K562 (cell line): ENCODE measurements around the gene RGS9. TPM values are rescaled to one million over a fixed set of nuclear protein-coding genes. Genes with fewer than 3 reads are reported as not detected.

Experiments
- ATAC-seq: fragments of 200-7000 bp; cut with Tn5 transposase; 3 replicates; pipeline ENCODE4 v1.9.1; 2020; ENCODE audit warnings: moderate library complexity
- BruUV-seq: library from RNA; stranded (reverse); fragments of 400-500 nt; replicated peaks from 2 replicates; lab custom pipeline; 2021; lab: Mats Ljungman, UMichigan
- CTCF ChIA-PET: fragments of 300-600 bp; formaldehyde crosslinking; extraction: SDS; loops from one replicate; lab custom pipeline; 2021; ENCODE audit warnings: low intra/inter-chr PET ratio; lab: Yijun Ruan, JAX
- POLR2A ChIA-PET: fragments of 300-600, 350-650 bp; sonication (Branson Sonifier 250); formaldehyde crosslinking; extraction: SDS; loops from one replicate; lab custom pipeline; 2021; ENCODE audit warnings: antibody characterized with exemption, inconsistent platforms; lab: Yijun Ruan, JAX
- DNase-seq, 4 experiments: peaks; one replicate each; pipeline versions ENCODE4 v3.0.0 to v3.0.0-alpha.2; 2011 to 2018; ENCODE audit warnings: low spot score in 3 of 4, mixed read lengths in 3 of 4; ENCODE audit errors: extremely low read depth in 1 of 4
- FAIRE-seq: peaks from 2 replicates; lab custom pipeline; 2011; peaks lifted over from hg19 to GRCh38; lab: Jason Lieb, UNC
- H2AFZ ChIP-seq: 2 replicates; pipeline ENCODE4 v1.6.0; 2011; ENCODE audit warnings: low read depth, low read length, control low read depth, inconsistent platforms
- H3K27ac ChIP-seq: fragments of 200-600 bp; 3 replicates; pipeline ENCODE4 v1.8.0; 2011; ENCODE audit warnings: low read depth, mild to moderate bottlenecking, control low read depth, inconsistent platforms, low read length, moderate library complexity, mixed read lengths; ENCODE audit errors: extremely low read depth
- H3K27me3 ChIP-seq, 2 experiments: fragments of 300-600 bp in 1 of 2; 2 replicates in 1 of 2; 3 replicates in 1 of 2; pipeline versions ENCODE4 v1.6.0 to v1.8.0; 2011; ENCODE audit warnings: inconsistent platforms in 2 of 2, low read length in 2 of 2, mild to moderate bottlenecking in 1 of 2, mixed read lengths in 1 of 2, moderate library complexity in 1 of 2; ENCODE audit not compliant: control insufficient read depth in 2 of 2, insufficient read depth in 2 of 2
- H3K36me3 ChIP-seq: fragments of 300-600 bp; 3 replicates; pipeline ENCODE4 v1.8.0; 2011; ENCODE audit warnings: mild to moderate bottlenecking, low read length, inconsistent platforms; ENCODE audit not compliant: control insufficient read depth, insufficient read depth
- H3K4me1 ChIP-seq, 2 experiments: fragments of 200-600 bp in 1 of 2; replicated peaks in 1 of 2; 2 replicates in 1 of 2; 3 replicates in 1 of 2; pipeline versions ENCODE4 v1.5.1 to v1.8.0; 2011; ENCODE audit warnings: inconsistent platforms in 2 of 2, low read length in 2 of 2, mild to moderate bottlenecking in 1 of 2, mixed read lengths in 1 of 2, moderate library complexity in 1 of 2; ENCODE audit not compliant: control insufficient read depth in 2 of 2, insufficient read depth in 2 of 2
- H3K4me2 ChIP-seq: 2 replicates; pipeline ENCODE4 v1.6.1; 2011; ENCODE audit warnings: low read length, control low read depth, inconsistent platforms, mixed read lengths; ENCODE audit not compliant: insufficient read depth
- H3K4me3 ChIP-seq: fragments of 200-600 bp; sonication (generic), shearing (Covaris generic); 2 replicates; pipeline ENCODE4 v1.5.1; 2016; ENCODE audit warnings: control low read depth, inconsistent platforms
- H3K79me2 ChIP-seq: fragments of 200-600 bp; 3 replicates; pipeline ENCODE4 v1.8.0; 2011; ENCODE audit warnings: low read length, inconsistent platforms; ENCODE audit not compliant: control insufficient read depth, insufficient read depth
- H3K9ac ChIP-seq, 2 experiments: 2 replicates each; pipeline versions ENCODE4 v1.6.0 to v1.6.1; 2011; ENCODE audit warnings: low read depth in 2 of 2, low read length in 2 of 2, control low read depth in 1 of 2, inconsistent platforms in 1 of 2, mild to moderate bottlenecking in 1 of 2, mixed read lengths in 1 of 2; ENCODE audit not compliant: insufficient read depth in 1 of 2
- H3K9me1 ChIP-seq: one replicate; pipeline ENCODE4 v1.6.0; 2011; ENCODE audit warnings: inconsistent platforms, mild to moderate bottlenecking, low read length, moderate library complexity; ENCODE audit not compliant: control insufficient read depth, insufficient read depth
- H3K9me3 ChIP-seq: replicated peaks from 2 replicates; pipeline ENCODE4 v1.5.1; 2011; ENCODE audit warnings: low read depth, low read length, inconsistent platforms; ENCODE audit not compliant: control insufficient read depth, insufficient read depth
- H4K20me1 ChIP-seq: replicated peaks from 2 replicates; pipeline ENCODE4 v1.6.1; 2011; ENCODE audit warnings: low read length, inconsistent platforms, mixed read lengths; ENCODE audit not compliant: control insufficient read depth, insufficient read depth
- BCLAF1 ChIP-seq, 2 experiments: fragments of 450-650 bp in 1 of 2; IDR thresholded peaks; 2 replicates each; pipeline ENCODE4 v1.6.1; 2011 to 2017; ENCODE audit warnings: low read depth in 2 of 2, antibody characterized with exemption in 1 of 2, borderline replicate concordance in 1 of 2, low read length in 1 of 2, mild to moderate bottlenecking in 1 of 2, mixed read lengths in 1 of 2; ENCODE audit not compliant: control insufficient read depth in 1 of 2
- FOXP1 ChIP-seq: sonication (generic); formaldehyde crosslinking; IDR thresholded peaks from 2 replicates; pipeline ENCODE4 v1.8.0; 2022; ENCODE audit warnings: mild to moderate bottlenecking, missing genetic modification reagents
- GMEB1 ChIP-seq: fragments of 250-450 bp; sonication (Bioruptor Pico); IDR thresholded peaks from 2 replicates; pipeline ENCODE4 v1.4.0; 2020; ENCODE audit warnings: mild to moderate bottlenecking
- NFRKB ChIP-seq: fragments of 450-650 bp; IDR thresholded peaks from 2 replicates; pipeline ENCODE4 v1.6.1; 2016; ENCODE audit warnings: low read depth
- RBBP5 ChIP-seq: fragments of 200-600 bp; sonication (generic); IDR thresholded peaks from 2 replicates; pipeline ENCODE4 v1.6.1; 2012; ENCODE audit warnings: borderline replicate concordance, mild to moderate bottlenecking, low read length, control low read depth, inconsistent platforms; ENCODE audit not compliant: insufficient read depth, poor library complexity, severe bottlenecking
- TCF7L2 ChIP-seq: fragments of 150-350 bp; IDR thresholded peaks from 2 replicates; pipeline ENCODE4 v1.6.1; 2016; ENCODE audit warnings: low read depth, mild to moderate bottlenecking, low read length, moderate library complexity
- ZNF354B ChIP-seq: fragments of 250-450 bp; sonication (Bioruptor Pico); IDR thresholded peaks from 2 replicates; pipeline ENCODE4 v1.4.0; 2020
- ZNF77 ChIP-seq: fragments of 250-450 bp; sonication (Bioruptor Pico); IDR thresholded peaks from 2 replicates; pipeline ENCODE4 v1.5.0; 2020
- WGBS: fragments of 100-300 bp; shearing (Covaris generic); methylation state at CpG from one replicate; pipeline ENCODE4 v1.1.6; 2016; ENCODE audit warnings: low coverage, mixed read lengths; ENCODE audit not compliant: insufficient coverage; ENCODE audit errors: missing lambda C conversion rate; 5-methylcytosine and 5-hydroxymethylcytosine counted together
- in situ Hi-C: fragments of 300-500 bp; cut with MboI; formaldehyde crosslinking; loops from 4 replicates; pipeline ENCODE4 v1.15.0; 2018; ENCODE audit warnings: inconsistent platforms, mixed read lengths
- intact Hi-C: fragments of 100-400 bp; cut with micrococcal nuclease; formaldehyde crosslinking; loops from 2 replicates; pipeline ENCODE4 v1.14.2; 2022
- polyA plus RNA-seq, 8 experiments: library from polyadenylated mRNA; depleted of rRNA in 4 of 8; stranded (reverse) in 5 of 8; unstranded in 3 of 8; fragments of >200 nt; fragmentation: Nextera tagmentation in 2 of 8; fragmentation: Illumina TruSeq in 1 of 8; extraction: Ambion mirVana in 2 of 8; extraction: Trizol in 1 of 8; gene quantifications; 2 replicates each; pipeline versions ENCODE4 v1.2.1 to v1.2.3, GENCODE V29; 2011 to 2014; ENCODE audit warnings: inconsistent platforms in 1 of 8, missing spikeins in 1 of 8
- small RNA-seq: library from RNA; depleted of rRNA; stranded (forward); fragments of <200 nt; gene quantifications from one replicate; pipeline ENCODE3, GENCODE V24; 2014
- total RNA-seq, 7 experiments: library from RNA; depleted of rRNA in 6 of 7; stranded (reverse); fragments of >200 nt in 6 of 7; fragmentation: Illumina TruSeq in 2 of 7; extraction: Trizol in 2 of 7; gene quantifications; 2 replicates each; pipeline versions ENCODE4 v1.2.1 to v1.2.3, GENCODE V29; 2011 to 2021; ENCODE audit warnings: low replicate concordance in 1 of 7

The RGS9 gene
- total and polyA plus RNA-seq, 9 of the 15 experiments (the other 6 are each of a cell fraction or from before 2014, with no cell fraction given), result 0.18 to 1.4 (median 0.55) TPM

GRCh38 chr17:65271296-65271695, 134.1 kb downstream of the RGS9 start:
- H3K4me2 ChIP-seq, result no peak overlapping the region
- DNase-seq (no peak), ATAC-seq (no peak), FAIRE-seq (no peak)
- no peaks in the 10 kb centered on the region for H3K4me1 ChIP-seq
- no peak overlapping the region for H3K27ac ChIP-seq
- no peak overlapping the region for H3K9ac ChIP-seq
- H3K79me2 ChIP-seq, result no peaks in the 10 kb centered on the region
- TF ChIP-seq FOXP1 (CRISPR knock-in tag), result no peak
- no peak for TF ChIP-seq RBBP5
- TF ChIP-seq ZNF354B (CRISPR knock-in tag), result no peak
- no peak for TF ChIP-seq TCF7L2
- no peak for TF ChIP-seq GMEB1 (CRISPR knock-in tag)
- TF ChIP-seq NFRKB, result no peak
- no peak for TF ChIP-seq BCLAF1 (IDR thresholded peaks at IDR 0.05; ENCODE audit: borderline replicate concordance in 1 of 2, control insufficient read depth in 1 of 2, low read depth in 2 of 2, low read length in 1 of 2)
- TF ChIP-seq ZNF77 (CRISPR knock-in tag), result no peak
- POLR2A ChIA-PET, result interaction anchor here (0.6 kb wide), 1 partner anchor 316 kb away, joined by 3 read pairs; no protein-coding TSS in a partner anchor
- no peaks in the 10 kb centered on the region for H3K9me3 ChIP-seq
- no TSS peak for BruUV-seq
- CTCF ChIA-PET, result no interaction called here
- intact Hi-C loops, result no loop called here
- H3K36me3 ChIP-seq, result no peaks in the 10 kb centered on the region
- H3K27me3 ChIP-seq, result peaks cover 3 to 23% of the 10 kb centered on the region in 2 experiments; a peak in 3 of 5 replicates
- H2AFZ ChIP-seq, result no peak overlapping the region
- in situ Hi-C loops, result no loop called here
- no peaks in the 10 kb centered on the region for H3K9me1 ChIP-seq
- WGBS, result 0% methylated on average over 4 of the region's 4 CpGs
- H4K20me1 ChIP-seq, result no peaks in the 10 kb centered on the region
- H3K4me3 ChIP-seq, result no peak overlapping the region

Small RNA genes within 50 kb of the gene (small RNA-seq; reads per million reads assigned to genes)
- gene AC060771.1, result not detected

Other genes with a start within 250 kb of the RGS9 start
- 2.4 and 2.7 TPM in 2 replicates for gene LRRC37A3, start 217.9 kb upstream of the RGS9 start, total RNA-seq (2014; rRNA removed)
- 3.7 and 4.3 TPM in 2 replicates for gene LRRC37A3, start 217.9 kb upstream of the RGS9 start, total RNA-seq (2014; rRNA removed; fragmentation: Illumina TruSeq; extraction: Trizol)
- 4.6 and 5.4 TPM in 2 replicates for gene LRRC37A3, start 217.9 kb upstream of the RGS9 start, total RNA-seq (2015; rRNA removed; fragmentation: Illumina TruSeq; extraction: Trizol)
- 3.6 and 5.9 TPM in 2 replicates for gene LRRC37A3, start 217.9 kb upstream of the RGS9 start, total RNA-seq (2021)
- gene LRRC37A3, start 217.9 kb upstream of the RGS9 start, polyA plus RNA-seq (2011; rRNA removed), result 1.9 and 2.2 TPM in 2 replicates
- gene LRRC37A3, start 217.9 kb upstream of the RGS9 start, polyA plus RNA-seq (2014; fragmentation: Illumina TruSeq; extraction: Trizol), result 1.1 and 1.5 TPM in 2 replicates
- under 1 TPM; 0.14 to 0.66 TPM for gene LRRC37A3, start 217.9 kb upstream of the RGS9 start, polyA plus RNA-seq (2014; fragmentation: Nextera tagmentation; extraction: Ambion mirVana)
- gene LRRC37A3, start 217.9 kb upstream of the RGS9 start, polyA plus RNA-seq (2014; rRNA removed), result 2.0 and 4.2 TPM in 2 replicates
- gene GNA13, start 80.6 kb upstream of the RGS9 start, total RNA-seq (2014; rRNA removed), result 20.5 and 22.2 TPM in 2 replicates
- gene GNA13, start 80.6 kb upstream of the RGS9 start, total RNA-seq (2014; rRNA removed; fragmentation: Illumina TruSeq; extraction: Trizol), result 38.7 and 44.2 TPM in 2 replicates
- gene GNA13, start 80.6 kb upstream of the RGS9 start, total RNA-seq (2015; rRNA removed; fragmentation: Illumina TruSeq; extraction: Trizol), result 35.6 and 38.0 TPM in 2 replicates
- gene GNA13, start 80.6 kb upstream of the RGS9 start, total RNA-seq (2021), result 29.4 and 30.8 TPM in 2 replicates
- 29.3 and 40.5 TPM in 2 replicates for gene GNA13, start 80.6 kb upstream of the RGS9 start, polyA plus RNA-seq (2011; rRNA removed)
- gene GNA13, start 80.6 kb upstream of the RGS9 start, polyA plus RNA-seq (2014; fragmentation: Illumina TruSeq; extraction: Trizol), result 27.6 and 31.3 TPM in 2 replicates
- 10 to 100 TPM in 1 of 2 experiments, 1 to 10 TPM in 1; 9.3 to 11.9 TPM for gene GNA13, start 80.6 kb upstream of the RGS9 start, polyA plus RNA-seq (2014; fragmentation: Nextera tagmentation; extraction: Ambion mirVana)
- gene GNA13, start 80.6 kb upstream of the RGS9 start, polyA plus RNA-seq (2014; rRNA removed), result 15.5 and 19.2 TPM in 2 replicates